Esophagus squamous epithelium (tissue), 5 donors: ENCODE data around the gene NPM3. TPM values are rescaled to one million over a fixed set of nuclear protein-coding genes. Genes with fewer than 3 reads are reported as not detected.

Experiments used
- DNase-seq: peaks from one replicate; lab custom pipeline; 2025; lab: John Stamatoyannopoulos, UW
- H3K27ac ChIP-seq, 4 donors: fragments of 200-600 bp; sonication (generic); one replicate each; pipeline ENCODE4 v1.5.1; 2016 to 2019; ENCODE audit warnings: mild to moderate bottlenecking in 1 of 4
- H3K27me3 ChIP-seq, 4 donors: fragments of 200-600 bp; sonication (generic); 1 replicate in 3 of 4; 2 replicates in 1 of 4; pipeline versions ENCODE4 v1.5.1 to v1.6.0; 2017 to 2021; ENCODE audit warnings: antibody characterized with exemption in 1 of 4
- H3K36me3 ChIP-seq, 3 donors: fragments of 200-600 bp; sonication (generic); one replicate each; pipeline ENCODE4 v1.5.1; 2016 to 2019
- H3K4me1 ChIP-seq, 3 donors: fragments of 200-600 bp; sonication (generic); one replicate each; pipeline ENCODE4 v1.5.1; 2017 to 2019
- H3K4me3 ChIP-seq, 4 donors: fragments of 200-600 bp; sonication (generic); 1 replicate in 3 of 4; 2 replicates in 1 of 4; pipeline ENCODE4 v1.5.1; 2016 to 2019; ENCODE audit warnings: mild to moderate bottlenecking in 2 of 4, moderate library complexity in 1 of 4
- H3K9me3 ChIP-seq, 3 donors: fragments of 200-600 bp; sonication (generic); one replicate each; pipeline ENCODE4 v1.5.1; 2016 to 2019
- CTCF ChIP-seq, 6 experiments: fragments of 450-650 bp in 4 of 6; fragments of 200-600 bp in 2 of 6; sonication (generic) in 2 of 6; IDR thresholded peaks; one replicate each; pipeline ENCODE4 v1.5.1; 2016 to 2019; ENCODE audit warnings: antibody characterized with exemption in 6 of 6, mild to moderate bottlenecking in 4 of 6, moderate library complexity in 4 of 6
- POLR2A ChIP-seq, 4 donors: fragments of 450-650 bp; IDR thresholded peaks; one replicate each; pipeline ENCODE4 v1.6.1; 2017; ENCODE audit warnings: antibody characterized with exemption in 4 of 4, mild to moderate bottlenecking in 4 of 4, moderate library complexity in 3 of 4
- WGBS, 2 donors: methylation state at CpG; one replicate each; pipeline ENCODE4 v1.1.5; 2018; 5-methylcytosine and 5-hydroxymethylcytosine counted together
- intact Hi-C: fragments of 100-400 bp; cut with DNase I; formaldehyde crosslinking; loops from one replicate; pipeline ENCODE4 v1.15.0; 2022
- total RNA-seq, 4 donors: library from RNA; depleted of rRNA; stranded (reverse); fragments of >200 nt; gene quantifications; one replicate each; pipeline ENCODE4 v1.1.0, GENCODE V29; 2016
- donor health status: DM: yes; HTN: yes; CAD: no.

NPM3 gene
- total RNA-seq, 4 donors from 2014 or later = 36.7 to 91.3 (median 52.2) TPM

- no peak overlapping the region for H3K4me3 ChIP-seq
- TF ChIP-seq CTCF (IDR thresholded peaks at IDR 0.05) (peak; percentile 75 to 92 (median 84)), POLR2A (IDR thresholded peaks at IDR 0.05) (no peak)
- peaks cover 41 to 74% (median 51%) of the 10 kb centered on the region in 3 donors for H3K4me1 ChIP-seq
- intact Hi-C loops = no loop called here
- WGBS, 2 donors = 26 to 45% methylated on average over 3 to 5 of the region's 14 CpGs
- H3K36me3 ChIP-seq = peaks cover 0 to 22% (median 5%) of the 10 kb centered on the region in 3 donors
- H3K27me3 ChIP-seq = peaks cover 6 to 38% (median 9%) of the 10 kb centered on the region in 4 donors
- no peak for DNase-seq
- H3K9me3 ChIP-seq = no peaks in the 10 kb centered on the region
- no peak overlapping the region for H3K27ac ChIP-seq
Measured at GRCh38 chr10:101780818-101781654, 2.2 kb downstream of the NPM3 start.

- Histone ChIP-seq H3K27me3 (peaks cover 9 to 45% (median 13%) of the 10 kb centered on the region in 4 donors), H3K27ac (no peak overlapping the region), H3K4me1 (peaks cover 48 to 81% (median 53%) of the 10 kb centered on the region in 3 donors), H3K9me3 (no peaks in the 10 kb centered on the region), H3K36me3 (peaks cover 0 to 15% (median 0%) of the 10 kb centered on the region in 3 donors), H3K4me3 (peak overlapping the region; percentile 30 to 67 (median 46))
- TF ChIP-seq CTCF (IDR thresholded peaks at IDR 0.05) (no peak), POLR2A (IDR thresholded peaks at IDR 0.05) (no peak)
- no peak for DNase-seq
- intact Hi-C loops = no loop called here
- 13% methylated on average over 6 of the region's 17 CpGs; no CpG with 5 or more reads in 1 of the 2 donors for WGBS, 2 donors
Measured at GRCh38 chr10:101780187-101780817, 2.9 kb downstream of the NPM3 start.

- H3K4me1 ChIP-seq = peaks cover 54 to 85% (median 60%) of the 10 kb centered on the region in 3 donors
- intact Hi-C loops = loop anchor here (5.0 kb wide), 1 partner anchor 177 kb away; no protein-coding TSS in a partner anchor
Measured at GRCh38 chr10:101779544-101780186, 3.6 kb downstream of the NPM3 start.

GRCh38 chr10:101778781-101779543 is 4.3 kb downstream of the NPM3 start:
- DNase-seq = no peak
- H3K36me3 ChIP-seq = peaks cover 0 to 2% (median 0%) of the 10 kb centered on the region in 3 donors
- intact Hi-C loops = loop anchor here (5.0 kb wide), 1 partner anchor 177 kb away; no protein-coding TSS in a partner anchor
- TF ChIP-seq CTCF (IDR thresholded peaks at IDR 0.05) (peak in 1 of 6 experiments; percentile 3), POLR2A (IDR thresholded peaks at IDR 0.05) (no peak)
- no peak overlapping the region for H3K27ac ChIP-seq
- peak overlapping the region; percentile 30 to 67 (median 46) for H3K4me3 ChIP-seq
- H3K9me3 ChIP-seq = no peaks in the 10 kb centered on the region
- peaks cover 54 to 85% (median 57%) of the 10 kb centered on the region in 3 donors for H3K4me1 ChIP-seq
- peaks cover 22 to 58% (median 26%) of the 10 kb centered on the region in 4 donors for H3K27me3 ChIP-seq
- 4 to 14% methylated on average over 28 to 42 of the region's 58 CpGs for WGBS, 2 donors

More at GRCh38 chr10:101779544-101780186, 3.6 kb downstream of the NPM3 start:
- Histone ChIP-seq H3K4me3 (peak overlapping the region; percentile 30 to 67 (median 46)), H3K27me3 (peaks cover 15 to 51% (median 19%) of the 10 kb centered on the region in 4 donors), H3K27ac (no peak overlapping the region), H3K36me3 (peaks cover 0 to 9% (median 0%) of the 10 kb centered on the region in 3 donors), H3K9me3 (no peaks in the 10 kb centered on the region)
- TF ChIP-seq CTCF (IDR thresholded peaks at IDR 0.05) (peak; percentile 67 to 86 (median 80)), POLR2A (IDR thresholded peaks at IDR 0.05) (no peak)
- peak; percentile 17 for DNase-seq
- 2% methylated on average over 7 to 19 of the region's 51 CpGs for WGBS, 2 donors
